Measurements from ENCODE around the gene MILR1. TPM values are rescaled to one million over a fixed set of nuclear protein-coding genes. Genes with fewer than 3 reads are reported as not detected.

The MILR1 gene
- total and polyA plus RNA-seq, 2 donors (not counting 3 experiments of a cell fraction or from before 2014, with no cell fraction given), result 1.2 to 17.8 TPM

GRCh38 chr17:64472564-64472963, 23.6 kb downstream of the MILR1 start:
- no peak overlapping the region for H3K27ac ChIP-seq (ENCODE audit: insufficient read depth, low read depth, low read length)
- H3K4me3 ChIP-seq (replicated peaks in 1 of 3; ENCODE audit: insufficient read depth in 1 of 3, low read depth in 1 of 3, low read length in 3 of 3), result no peak overlapping the region
- no peaks in the 10 kb centered on the region for H3K9me3 ChIP-seq (replicated peaks; ENCODE audit: control insufficient read depth, insufficient read depth, low read length)
- H3K79me2 ChIP-seq (ENCODE audit: control insufficient read depth, insufficient read depth, low read length), result no peaks in the 10 kb centered on the region
- dilution Hi-C loops (cut with MboI; ENCODE audit: extremely low pct_ligation_motif_present, low sequenced_read_pairs) (no loop called here), intact Hi-C loops (cut with micrococcal nuclease) (no loop called here)
- ChIA-PET CTCF (interaction anchor here (0.7 to 10.9 kb wide), 3 partner anchors 12 to 43 kb away, joined by 3 to 78 read pairs (median 3); no protein-coding TSS in a partner anchor), POLR2A (no interaction called here)
- peaks cover 0 to 2% of the 10 kb centered on the region in 2 experiments for H3K36me3 ChIP-seq (ENCODE audit: control insufficient read depth in 2 of 2, extremely low read depth in 1 of 2, insufficient read depth in 2 of 2, low read length in 2 of 2)
- no peaks in the 10 kb centered on the region for H3K4me1 ChIP-seq (ENCODE audit: control insufficient read depth, extremely low read depth, insufficient read depth, low read length)
- no peaks in the 10 kb centered on the region for H3K27me3 ChIP-seq (ENCODE audit: control insufficient read depth in 2 of 2, insufficient read depth in 2 of 2, low read length in 2 of 2)
- no peak for DNase-seq (ENCODE audit: low read depth, low spot score)
- no peak overlapping the region for H3K4me2 ChIP-seq (ENCODE audit: insufficient read depth, low read length)
- no peak for FAIRE-seq
- H3K9ac ChIP-seq (replicated peaks; ENCODE audit: extremely low read depth, insufficient read depth, low read length), result no peak overlapping the region
- no peaks in the 10 kb centered on the region for H4K20me1 ChIP-seq (replicated peaks; ENCODE audit: control insufficient read depth, extremely low read depth, insufficient read depth, low read length)
- no TSS peak for BruUV-seq (replicated peaks)
- H2AFZ ChIP-seq (ENCODE audit: low read depth, low read length), result no peak overlapping the region
- H3K9me1 ChIP-seq (replicated peaks; ENCODE audit: control insufficient read depth, extremely low read depth, insufficient read depth, low read length), result no peaks in the 10 kb centered on the region
- TF ChIP-seq CTCF (IDR thresholded peaks at IDR 0.05; ENCODE audit: extremely low read depth in 1 of 2, insufficient read depth in 1 of 2, low read depth in 1 of 2, low read length in 2 of 2), result no peak
- TF ChIP-seq, protein P1, sequence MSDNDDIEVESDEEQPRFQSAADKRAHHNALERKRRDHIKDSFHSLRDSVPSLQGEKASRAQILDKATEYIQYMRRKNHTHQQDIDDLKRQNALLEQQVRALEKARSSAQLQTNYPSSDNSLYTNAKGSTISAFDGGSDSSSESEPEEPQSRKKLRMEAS (IDR thresholded peaks at IDR 0.05; ENCODE audit: insufficient read depth, insufficient read length), result no peak
- no peak for TF ChIP-seq GATA2 (IDR thresholded peaks at IDR 0.05; ENCODE audit: insufficient read depth, insufficient read length, low read depth, low read length)
- no peak for TF ChIP-seq MYC (IDR thresholded peaks at IDR 0.05; ENCODE audit: low read depth, low read length)
- no peak for TF ChIP-seq POLR2AphosphoS5 (IDR thresholded peaks at IDR 0.05; ENCODE audit: insufficient read depth, low read depth, low read length)
- no peak for TF ChIP-seq FOS (IDR thresholded peaks at IDR 0.05; ENCODE audit: borderline replicate concordance, insufficient read depth, low read length)
- TF ChIP-seq POLR2A (IDR thresholded peaks at IDR 0.05; ENCODE audit: low read depth, low read length), result no peak
- no peak for TF ChIP-seq EZH2 (IDR thresholded peaks at IDR 0.05; ENCODE audit: borderline replicate concordance, low read depth, low read length, severe bottlenecking)
- TF ChIP-seq JUN (IDR thresholded peaks at IDR 0.05; ENCODE audit: borderline replicate concordance, insufficient read depth, insufficient read length, low read depth), result no peak

All from endothelial cell of umbilical vein (primary cell).